Measurements from ENCODE around the gene EEF1AKMT1. TPM values are rescaled to one million over a fixed set of nuclear protein-coding genes. Genes with fewer than 3 reads are reported as not detected.

EEF1AKMT1 gene
- total RNA-seq, 1 donor from 2014 or later: 3.9 TPM

Other genes with a start within 250 kb of the EEF1AKMT1 start
- 9.2 and 9.6 TPM in 2 replicates for gene CRYL1, start 248.1 kb downstream of the EEF1AKMT1 start, total RNA-seq
- gene IFT88, start 206.8 kb downstream of the EEF1AKMT1 start, total RNA-seq: 16.4 and 17.3 TPM in 2 replicates
- not detected in 2 replicates for gene IL17D, start 70.3 kb downstream of the EEF1AKMT1 start, total RNA-seq
- 25.2 and 27.4 TPM in 2 replicates for gene XPO4, start 128.8 kb upstream of the EEF1AKMT1 start, total RNA-seq

All from activated B cell treated with CpG ODN at 0.5 μM for 24 hours (primary cell).